DMS53 treated with DMSO at 0.1 percent for 48 hours (cell line): ENCODE measurements around the gene GXYLT1.
A peak's percentile ranks its signal among the peaks of the same experiment; 100 is the strongest.
"Not testable (repeated sequence)": the region's sequence is repeated elsewhere in the genome, so short reads cannot be mapped to it uniquely, and the experiment has no call there.

Experiments used
- DNase-seq: peaks from one replicate; lab custom pipeline; 2025; ENCODE audit not compliant: unreplicated experiment; lab: John Stamatoyannopoulos, UW

GXYLT1 gene, protein sequence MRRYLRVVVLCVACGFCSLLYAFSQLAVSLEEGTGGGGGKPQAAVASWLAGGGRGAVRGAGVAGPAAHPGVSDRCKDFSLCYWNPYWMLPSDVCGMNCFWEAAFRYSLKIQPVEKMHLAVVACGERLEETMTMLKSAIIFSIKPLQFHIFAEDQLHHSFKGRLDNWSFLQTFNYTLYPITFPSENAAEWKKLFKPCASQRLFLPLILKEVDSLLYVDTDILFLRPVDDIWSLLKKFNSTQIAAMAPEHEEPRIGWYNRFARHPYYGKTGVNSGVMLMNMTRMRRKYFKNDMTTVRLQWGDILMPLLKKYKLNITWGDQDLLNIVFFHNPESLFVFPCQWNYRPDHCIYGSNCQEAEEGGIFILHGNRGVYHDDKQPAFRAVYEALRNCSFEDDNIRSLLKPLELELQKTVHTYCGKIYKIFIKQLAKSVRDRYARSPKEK

DNA sequence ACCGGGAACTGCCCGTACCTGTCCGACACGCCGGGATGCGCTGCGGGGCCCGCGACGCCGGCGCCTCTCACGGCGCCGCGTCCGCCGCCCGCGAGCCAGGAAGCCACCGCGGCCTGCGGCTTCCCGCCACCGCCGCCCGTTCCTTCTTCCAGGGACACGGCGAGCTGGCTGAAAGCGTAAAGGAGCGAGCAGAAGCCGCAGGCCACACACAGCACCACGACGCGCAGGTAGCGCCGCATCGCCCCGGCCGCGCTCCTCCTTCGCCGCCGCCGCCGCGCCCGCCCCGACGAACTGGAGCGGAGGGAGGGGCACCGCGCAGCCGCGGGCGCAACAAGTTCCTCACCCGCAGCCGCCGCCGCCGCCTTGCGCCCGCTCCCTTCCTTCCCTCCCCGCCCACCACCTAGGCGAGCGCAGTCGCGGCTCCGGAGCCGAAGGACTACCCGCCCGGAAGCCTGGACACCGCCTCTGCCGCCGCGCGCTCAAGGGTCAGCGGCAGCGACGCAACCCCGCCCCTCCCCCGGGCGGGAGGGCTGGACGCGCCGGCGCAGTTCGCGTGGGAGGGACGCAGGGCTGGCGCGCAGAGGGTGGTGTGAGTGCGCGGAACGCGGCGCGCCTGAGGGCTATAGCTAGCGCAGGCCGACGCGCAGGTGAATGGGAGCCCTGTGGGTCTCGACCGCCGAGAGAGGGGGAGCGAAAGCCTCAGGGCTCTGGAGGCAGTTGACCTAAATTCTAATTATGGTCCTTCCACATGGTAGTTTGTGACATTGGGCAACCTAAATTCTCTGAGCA, at the start of gene GXYLT1:
GXYLT1 (minus strand) TSS at position 467 of the 789 bp plus-strand sequence; CDS start at position 239, 228 bp downstream.
- DNase-seq, result peak; percentile 99

DNA sequence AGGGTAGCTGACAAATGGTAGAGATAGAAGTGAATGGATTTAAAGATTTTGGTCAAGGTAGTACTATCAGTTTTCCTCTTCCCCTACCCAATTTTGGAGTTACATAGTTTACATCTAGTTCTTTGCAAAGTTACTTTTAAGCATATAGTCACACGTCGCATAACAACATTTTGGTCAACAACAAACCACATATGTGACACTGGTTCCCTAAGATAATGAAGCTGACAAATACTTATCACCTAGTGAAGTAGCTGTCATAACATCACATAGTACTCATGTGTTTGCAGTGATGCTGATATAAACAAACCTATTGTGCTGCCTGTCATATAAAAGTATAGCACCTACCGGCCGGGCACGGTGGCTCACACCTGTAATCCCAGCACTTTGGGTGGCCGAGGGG, 48.0 kb upstream of the GXYLT1 start:
- no peak for DNase-seq

DNA sequence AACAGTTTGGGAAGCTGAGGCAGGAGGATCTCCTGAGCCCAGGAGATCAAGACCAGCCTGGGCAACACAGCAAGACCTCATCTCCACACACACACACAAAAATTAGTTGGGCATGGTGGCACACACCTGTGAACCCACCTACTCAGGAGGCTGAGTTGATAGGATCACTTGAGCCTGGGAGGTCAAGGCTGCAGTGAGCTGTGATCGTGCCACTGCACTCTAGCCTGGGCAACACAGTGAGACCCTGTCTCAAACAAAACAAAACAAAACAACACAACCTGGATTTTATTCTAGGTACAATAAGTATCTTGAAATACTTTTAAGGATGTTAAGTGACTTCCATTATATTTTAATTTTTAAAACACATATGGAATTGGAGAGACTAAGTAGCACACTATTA, 47.6 kb upstream of the GXYLT1 start:
- DNase-seq, result no peak

GRCh38 chr12:42190376-42190775, 45.7 kb upstream of the GXYLT1 start:
- no peak for DNase-seq

- DNase-seq, result not testable (repeated sequence)
Measured at GRCh38 chr12:42188275-42188674, 43.6 kb upstream of the GXYLT1 start.

DNA sequence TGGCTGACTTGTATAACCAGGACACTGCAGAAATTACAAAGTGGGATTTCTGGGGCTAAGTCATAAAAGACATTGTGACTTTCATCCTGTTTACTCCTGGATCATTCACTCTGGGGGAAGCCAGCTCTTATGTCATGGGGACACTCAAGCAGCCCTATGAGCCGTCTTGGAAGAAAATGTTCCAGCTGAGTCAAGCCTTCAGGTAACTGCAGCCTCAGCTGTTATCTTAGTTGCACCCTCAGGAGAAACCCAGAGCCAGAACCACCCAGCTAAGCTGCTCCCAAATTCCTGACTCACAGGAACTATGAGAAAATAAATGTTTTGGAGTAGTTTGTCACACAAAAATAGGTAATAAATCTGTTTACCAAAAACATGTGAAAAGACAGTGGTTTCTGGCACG, 43.1 kb upstream of the GXYLT1 start:
- DNase-seq, result no peak

- DNase-seq, result no peak
Measured at GRCh38 chr12:42186793-42187192, 42.1 kb upstream of the GXYLT1 start.

- DNase-seq, result no peak
Measured at GRCh38 chr12:42182394-42182793, 37.7 kb upstream of the GXYLT1 start.

GRCh38 chr12:42180990-42181596, 36.4 kb upstream of the GXYLT1 start:
- no peak for DNase-seq

GRCh38 chr12:42178101-42178500, 33.4 kb upstream of the GXYLT1 start:
- no peak for DNase-seq

- no peak for DNase-seq
Measured at GRCh38 chr12:42174978-42175377, 30.3 kb upstream of the GXYLT1 start.

- DNase-seq, result no peak
Measured at GRCh38 chr12:42173961-42174521, 29.4 kb upstream of the GXYLT1 start.

DNA sequence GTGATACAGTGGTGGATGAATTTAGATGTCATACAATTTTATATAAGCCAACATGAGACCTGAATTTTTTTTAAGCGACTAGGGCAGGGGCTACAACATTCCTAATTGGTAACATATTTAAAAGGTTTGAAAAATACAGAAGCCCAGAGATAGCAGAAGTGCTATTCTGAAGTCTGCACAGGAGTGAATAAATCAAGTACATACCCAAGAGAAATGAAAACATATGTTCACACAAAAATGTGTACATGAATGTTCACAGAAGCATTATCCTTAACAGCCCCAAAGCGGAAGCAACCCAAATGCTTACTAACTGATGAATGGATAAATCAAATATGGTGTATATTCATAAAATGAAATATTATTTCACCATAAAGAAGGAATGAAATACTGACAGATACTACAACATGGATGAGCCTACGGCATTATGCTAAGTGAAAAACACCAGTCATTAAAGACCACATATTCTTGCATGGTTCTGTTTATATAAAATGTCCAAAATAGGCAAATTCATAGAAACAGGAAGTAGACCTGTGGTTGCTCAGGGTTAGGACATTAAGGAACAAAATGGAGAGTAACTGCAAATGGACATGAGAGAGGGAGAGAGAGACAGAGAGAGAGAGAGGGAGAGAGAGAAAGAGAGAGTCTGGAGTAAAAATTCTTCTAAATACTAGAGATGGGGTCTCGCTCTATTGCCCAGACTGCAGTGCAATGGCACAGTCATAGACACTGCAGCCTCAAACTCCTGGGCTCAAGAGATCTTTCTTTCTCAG, 28.0 kb upstream of the GXYLT1 start:
- no peak for DNase-seq

DNA sequence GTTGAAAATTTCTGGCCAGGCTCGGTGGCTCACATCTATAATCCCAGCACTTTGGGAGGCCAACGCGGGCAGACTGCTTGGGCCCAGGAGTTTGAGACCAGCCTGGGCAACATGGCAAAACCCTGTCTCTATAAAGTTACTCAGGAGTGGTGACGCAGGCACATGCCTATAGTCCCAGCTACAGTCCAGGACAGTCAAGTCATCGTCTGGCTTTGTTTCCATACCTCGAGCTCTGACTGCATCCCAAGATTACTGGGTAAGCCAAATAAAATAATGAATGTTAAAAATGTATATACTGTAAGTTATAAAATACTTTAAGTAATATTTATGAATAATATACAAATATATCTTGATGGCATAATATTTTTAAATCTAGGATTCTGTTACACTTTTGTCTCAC, 23.0 kb upstream of the GXYLT1 start:
- no peak for DNase-seq

DNA sequence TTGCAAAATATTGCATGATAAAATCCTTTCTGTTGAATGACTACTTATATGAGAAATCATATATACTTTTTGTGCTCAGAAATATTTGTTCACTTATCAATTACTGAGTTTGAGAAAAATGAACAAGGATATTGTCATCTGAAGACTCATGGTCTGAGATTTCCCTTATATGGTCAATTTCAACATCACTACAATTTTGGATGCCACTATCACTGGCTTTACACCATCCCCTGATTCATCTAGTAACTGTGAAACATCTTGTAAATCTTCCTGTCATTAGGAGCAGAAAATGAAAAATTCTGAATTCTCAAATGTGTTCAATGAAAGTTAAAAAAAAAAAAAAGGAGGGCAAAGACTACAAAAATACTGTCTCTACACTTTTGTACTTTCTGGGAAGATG, 21.8 kb upstream of the GXYLT1 start:
- no peak for DNase-seq

GRCh38 chr12:42163913-42164312, 19.2 kb upstream of the GXYLT1 start:
- DNase-seq, result no peak

DNA sequence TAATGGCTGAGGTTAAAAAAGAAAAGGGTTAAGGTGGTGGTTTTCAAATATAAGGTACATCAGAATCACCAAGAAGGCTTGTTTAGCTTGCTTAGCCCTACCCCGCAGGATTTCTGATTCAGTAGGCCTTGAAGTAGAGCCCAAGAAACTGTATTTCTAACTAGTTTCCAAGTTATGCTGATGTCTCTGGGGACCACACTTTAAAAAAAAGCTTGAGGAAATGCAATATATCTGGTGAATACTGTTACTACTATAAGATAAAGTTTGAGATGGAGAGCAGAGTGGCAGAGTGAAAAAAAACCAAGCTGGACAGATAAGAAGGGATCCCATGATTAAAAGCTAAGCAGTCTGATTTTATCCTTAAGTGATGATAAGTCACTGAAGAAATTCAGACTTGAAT, 18.3 kb upstream of the GXYLT1 start:
- no peak for DNase-seq

- no peak for DNase-seq
Measured at GRCh38 chr12:42162193-42162592, 17.5 kb upstream of the GXYLT1 start.

GRCh38 chr12:42161529-42161928, 16.9 kb upstream of the GXYLT1 start:
- no peak for DNase-seq

DNA sequence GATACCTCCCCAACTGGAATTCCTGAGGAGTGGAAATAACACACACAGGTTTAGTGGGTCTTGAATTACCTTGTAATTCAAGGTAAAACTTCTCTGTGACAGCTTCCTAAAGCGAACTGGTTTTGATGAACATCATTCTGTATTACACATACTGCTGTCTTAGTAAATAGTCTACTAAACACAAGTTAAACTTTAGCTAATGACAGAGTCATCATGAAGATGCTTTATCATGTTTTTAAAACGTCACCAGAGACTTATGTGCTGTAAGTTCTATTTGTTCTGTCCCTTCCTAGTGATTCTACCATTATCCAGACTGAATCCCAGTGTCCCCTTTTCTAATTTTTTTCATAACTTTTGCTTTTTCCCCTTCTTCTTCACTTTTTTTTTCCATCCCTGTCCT, 11.6 kb upstream of the GXYLT1 start:
- no peak for DNase-seq
